Measurements from ENCODE around the gene CYBA.

CYBA gene

GRCh38 chr16:88646345-88647034, 4.4 kb downstream of the CYBA start:
- no peak for DNase-seq (ENCODE audit: low spot score)

- no peak for DNase-seq (ENCODE audit: low spot score)
These were observed 4.9 kb downstream of the CYBA start for GRCh38 chr16:88645941-88646340.

GRCh38 chr16:88645455-88645854, 5.4 kb downstream of the CYBA start:
- no peak for DNase-seq (ENCODE audit: low spot score)

GRCh38 chr16:88643644-88643932, 7.3 kb downstream of the CYBA start:
- no peak for DNase-seq (ENCODE audit: low spot score)

- no peak for DNase-seq (ENCODE audit: low spot score)
These were observed 7.8 kb downstream of the CYBA start for GRCh38 chr16:88642881-88643643.

GRCh38 chr16:88640498-88641247, 10.2 kb downstream of the CYBA start:
- DNase-seq (ENCODE audit: low spot score): no peak

- DNase-seq (ENCODE audit: low spot score): no peak
These were observed 10.8 kb downstream of the CYBA start for GRCh38 chr16:88640039-88640495.

GRCh38 chr16:88639231-88640038, 11.4 kb downstream of the CYBA start:
- no peak for DNase-seq (ENCODE audit: low spot score)

- DNase-seq (ENCODE audit: low spot score): no peak
These were observed 12.3 kb downstream of the CYBA start, which contains the start of gene IL17C for GRCh38 chr16:88638323-88639230. TSS of gene IL17C (plus strand) at chr16:88638572. CDS start at chr16:88638642, 70 bp downstream.

- no peak for DNase-seq (ENCODE audit: low spot score)
These were observed 14.2 kb downstream of the CYBA start for GRCh38 chr16:88636488-88637265.

GRCh38 chr16:88635671-88636319, 15.1 kb downstream of the CYBA start:
- DNase-seq (ENCODE audit: low spot score): no peak

- DNase-seq (ENCODE audit: low spot score): no peak
These were observed 15.7 kb downstream of the CYBA start for GRCh38 chr16:88634994-88635670.

- DNase-seq (ENCODE audit: low spot score): peak; percentile 43
These were observed 16.5 kb downstream of the CYBA start for GRCh38 chr16:88634141-88634993.

GRCh38 chr16:88633684-88634140, 17.1 kb downstream of the CYBA start:
- DNase-seq (ENCODE audit: low spot score): peak; percentile 47

GRCh38 chr16:88632587-88632930, 18.3 kb downstream of the CYBA start:
- DNase-seq (ENCODE audit: low spot score): no peak

- no peak for DNase-seq (ENCODE audit: low spot score)
These were observed 18.8 kb downstream of the CYBA start for GRCh38 chr16:88631920-88632586.

- DNase-seq (ENCODE audit: low spot score): no peak
These were observed 19.5 kb downstream of the CYBA start for GRCh38 chr16:88631384-88631783.

- no peak for DNase-seq (ENCODE audit: low spot score)
These were observed 19.9 kb downstream of the CYBA start for GRCh38 chr16:88630941-88631340.
